Peyer's patch (tissue), 4 donors: ENCODE measurements around the gene ZNF500. TPM values are rescaled to one million over a fixed set of nuclear protein-coding genes. Genes with fewer than 3 reads are reported as not detected.

Source experiments
- DNase-seq, 3 donors: peaks; one replicate each; pipeline ENCODE4 v3.0.0-alpha.2; 2017 to 2019
- H3K27ac ChIP-seq, 4 donors: fragments of 200-600 bp; sonication (generic); one replicate each; pipeline ENCODE4 v1.5.1; 2016 to 2019
- H3K27me3 ChIP-seq, 2 donors: fragments of 200-600 bp; sonication (generic); one replicate each; pipeline ENCODE4 v1.5.1; 2019
- H3K36me3 ChIP-seq, 3 donors: fragments of 200-600 bp; sonication (generic); one replicate each; pipeline ENCODE4 v1.5.1; 2016 to 2019
- H3K4me1 ChIP-seq, 4 donors: fragments of 200-600 bp; sonication (generic); one replicate each; pipeline ENCODE4 v1.5.1; 2016 to 2019
- H3K4me3 ChIP-seq, 4 donors: fragments of 200-600 bp; sonication (generic); 1 replicate in 3 of 4; 2 replicates in 1 of 4; pipeline ENCODE4 v1.5.1; 2016 to 2019; ENCODE audit warnings: mild to moderate bottlenecking in 1 of 4
- H3K9me3 ChIP-seq, 4 donors: fragments of 200-600 bp; sonication (generic); one replicate each; pipeline ENCODE4 v1.5.1; 2016 to 2019; ENCODE audit warnings: mild to moderate bottlenecking in 1 of 4
- CTCF ChIP-seq, 6 experiments: fragments of 450-650 bp in 4 of 6; fragments of 200-600 bp in 2 of 6; sonication (generic) in 1 of 6; IDR thresholded peaks; one replicate each; pipeline ENCODE4 v1.5.1; 2017 to 2019; ENCODE audit warnings: antibody characterized with exemption in 6 of 6, mild to moderate bottlenecking in 3 of 6, moderate library complexity in 1 of 6
- POLR2A ChIP-seq, 2 donors: fragments of 450-650 bp; IDR thresholded peaks; one replicate each; pipeline ENCODE4 v1.5.1; 2017; ENCODE audit warnings: antibody characterized with exemption in 2 of 2, mild to moderate bottlenecking in 2 of 2, moderate library complexity in 2 of 2
- small RNA-seq, 2 donors: library from RNA; depleted of rRNA; stranded (forward); fragments of <200 nt; gene quantifications; one replicate each; pipeline ENCODE3, GENCODE V24; 2016
- total RNA-seq, 4 donors: library from RNA; depleted of rRNA; stranded (reverse); fragments of >200 nt; gene quantifications; one replicate each; pipeline ENCODE4 v1.1.0, GENCODE V29; 2016

The ZNF500 gene
- total RNA-seq, 4 donors from 2014 or later: 4.1 to 24.8 (median 14.5) TPM

GRCh38 chr16:4700380-4700996 lies 66.5 kb downstream of the ZNF500 start:
- H3K9me3 ChIP-seq: no peaks in the 10 kb centered on the region
- H3K27me3 ChIP-seq: no peaks in the 10 kb centered on the region
- DNase-seq: peak in 1 of 3 donors; percentile 51
- H3K4me1 ChIP-seq: no peaks in the 10 kb centered on the region
- peaks cover 0 to 77% (median 0%) of the 10 kb centered on the region in 3 donors for H3K36me3 ChIP-seq
- TF ChIP-seq CTCF (IDR thresholded peaks at IDR 0.05): no peak
- TF ChIP-seq POLR2A (IDR thresholded peaks at IDR 0.05): no peak
- no peak overlapping the region for H3K4me3 ChIP-seq
- H3K27ac ChIP-seq: no peak overlapping the region

DNA sequence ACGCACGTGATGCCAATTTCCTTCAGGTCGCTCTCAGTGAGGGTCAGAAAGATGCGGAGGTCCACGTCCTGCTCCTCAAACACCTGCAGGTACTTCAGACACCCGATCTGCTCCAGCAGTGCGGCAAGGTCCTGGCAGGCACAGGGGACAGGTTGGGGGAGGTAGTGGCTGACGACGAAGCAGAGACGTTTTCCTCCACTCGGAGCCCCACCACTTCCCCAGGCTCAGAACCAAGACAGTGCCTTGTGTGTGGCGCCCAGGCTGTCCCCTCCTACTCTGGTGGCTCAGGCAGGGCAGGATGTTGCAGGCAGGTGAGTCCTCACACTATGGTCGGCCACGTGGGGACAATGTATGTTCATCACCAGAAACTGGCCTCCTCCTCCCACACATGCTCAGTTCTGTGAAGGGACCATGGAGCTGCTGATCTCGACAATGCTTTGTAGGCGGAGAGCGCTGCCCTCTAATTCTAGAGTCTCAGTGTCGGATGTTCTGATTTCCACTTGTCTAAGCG lies 67.9 kb downstream of the ZNF500 start:
- peaks cover 0 to 75% (median 0%) of the 10 kb centered on the region in 3 donors for H3K36me3 ChIP-seq
- no peak overlapping the region for H3K27ac ChIP-seq
- peaks cover 4 to 13% (median 8%) of the 10 kb centered on the region in 4 donors for H3K4me1 ChIP-seq
- no peak for DNase-seq
- no peaks in the 10 kb centered on the region for H3K27me3 ChIP-seq
- no peaks in the 10 kb centered on the region for H3K9me3 ChIP-seq
- TF ChIP-seq CTCF (IDR thresholded peaks at IDR 0.05) (no peak), POLR2A (IDR thresholded peaks at IDR 0.05) (no peak)
- H3K4me3 ChIP-seq: no peak overlapping the region

GRCh38 chr16:4698321-4699045 lies 68.5 kb downstream of the ZNF500 start:
- Histone ChIP-seq H3K4me3 (no peak overlapping the region), H3K9me3 (no peaks in the 10 kb centered on the region), H3K4me1 (peaks cover 4 to 13% (median 9%) of the 10 kb centered on the region in 4 donors), H3K27me3 (no peaks in the 10 kb centered on the region), H3K36me3 (peaks cover 0 to 72% (median 0%) of the 10 kb centered on the region in 3 donors), H3K27ac (no peak overlapping the region)
- peak in 1 of 3 donors; percentile 47 for DNase-seq
- no peak for TF ChIP-seq POLR2A (IDR thresholded peaks at IDR 0.05)
- TF ChIP-seq CTCF (IDR thresholded peaks at IDR 0.05): no peak

Small RNA genes lying within 50 kb of the gene (small RNA-seq; reads per million reads assigned to genes)
- 0 reads per million in 2 donors for gene RF00017

Other genes starting within 250 kb of the ZNF500 start
- gene CDIP1, start 228.4 kb downstream of the ZNF500 start, total RNA-seq: 10 to 100 TPM; 21.5 to 45.0 (median 39.0) TPM
- not detected for gene C16orf96, start 210.8 kb downstream of the ZNF500 start, total RNA-seq
- gene UBALD1, start 152.3 kb downstream of the ZNF500 start, total RNA-seq: 10 to 100 TPM; 11.6 to 25.1 (median 18.1) TPM
- 100 to 1,000 TPM in 2 of 4 donors, 10 to 100 TPM in 2; 74.1 to 147 (median 93.8) TPM for gene MGRN1, start 142.3 kb downstream of the ZNF500 start, total RNA-seq
- 10 to 100 TPM; 19.0 to 53.6 (median 40.1) TPM for gene NUDT16L1, start 73.6 kb downstream of the ZNF500 start, total RNA-seq
- gene ANKS3, start 32.9 kb downstream of the ZNF500 start, total RNA-seq: 10 to 100 TPM; 20.8 to 42.9 (median 36.6) TPM
- gene DNAAF8, start 32.6 kb downstream of the ZNF500 start, total RNA-seq: not detected
- not detected for gene SEPTIN12, start 21.2 kb upstream of the ZNF500 start, total RNA-seq
- 100 to 1,000 TPM in 3 of 4 donors, 10 to 100 TPM in 1; 90.0 to 306 (median 238) TPM for gene SMIM22, start 28.2 kb upstream of the ZNF500 start, total RNA-seq
- gene ROGDI, start 35.5 kb upstream of the ZNF500 start, total RNA-seq: 10 to 100 TPM; 26.3 to 50.1 (median 38.0) TPM
- 100 to 1,000 TPM in 1 of 4 donors, 10 to 100 TPM in 3; 57.5 to 168 (median 66.9) TPM for gene GLYR1, start 80.1 kb upstream of the ZNF500 start, total RNA-seq
- 100 to 1,000 TPM in 1 of 4 donors, 10 to 100 TPM in 3; 56.0 to 119 (median 62.2) TPM for gene UBN1, start 80.3 kb upstream of the ZNF500 start, total RNA-seq
- 10 to 100 TPM; 28.7 to 84.2 (median 53.0) TPM for gene PPL, start 170.0 kb upstream of the ZNF500 start, total RNA-seq
- gene SEC14L5, start 191.2 kb upstream of the ZNF500 start, total RNA-seq: 1 to 10 TPM in 2 of 4 donors, under 1 TPM in 2; 0.13 to 2.0 (median 1.1) TPM